ENCODE results near the gene PPP2CA. TPM values are rescaled to one million over a fixed set of nuclear protein-coding genes. Genes with fewer than 3 reads are reported as not detected.
"Not testable (repeated sequence)": the region's sequence is repeated elsewhere in the genome, so short reads cannot be mapped to it uniquely, and the experiment has no call there.

PPP2CA gene
- total RNA-seq, 6 experiments from 2014 or later, result 50.8 to 80.5 (median 65.0) TPM

DNA sequence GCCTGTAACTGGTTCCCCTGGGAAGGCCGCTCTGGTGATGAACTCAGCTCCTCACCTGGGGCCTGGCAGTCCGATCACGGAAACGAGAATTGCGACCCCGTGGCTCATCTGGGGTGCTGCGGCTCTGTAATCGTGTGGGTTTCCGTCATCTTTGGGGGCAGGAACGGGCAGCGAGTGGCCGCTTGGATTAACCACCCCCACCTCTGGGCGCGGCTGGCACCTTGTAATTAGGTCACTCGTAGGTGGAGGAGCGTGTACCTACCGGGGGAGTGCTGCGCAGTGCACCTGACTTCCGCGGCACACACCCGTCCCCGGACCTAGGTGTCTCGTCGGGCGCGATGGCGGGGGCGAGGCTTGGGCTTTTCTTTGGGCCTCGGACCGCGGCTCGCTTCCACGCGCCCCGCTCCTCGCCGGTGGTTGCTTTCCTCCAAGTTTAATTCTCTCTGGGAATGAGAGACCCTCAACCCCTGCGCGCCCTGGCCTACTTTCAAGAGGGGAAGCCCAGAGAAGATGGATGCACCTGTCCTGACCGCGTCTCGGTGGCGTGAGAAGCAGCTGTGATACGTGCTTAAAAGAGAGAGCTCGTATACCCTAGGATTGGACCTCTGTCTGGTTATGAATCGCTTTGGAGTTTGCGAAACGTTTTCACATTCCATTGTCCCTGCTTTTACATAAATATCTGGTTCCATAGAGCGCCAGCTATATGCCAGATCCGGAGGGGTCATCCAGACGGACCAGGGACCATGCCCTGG lies 744 bp upstream of the PPP2CA start:
- ATAC-seq, result peak; percentile 66 to 80 (median 72)
- H3K4me3 ChIP-seq, result peak overlapping the region; percentile 88 to 98 (median 98)
- H3K27me3 ChIP-seq, result no peaks in the 10 kb centered on the region
- intact Hi-C loops (cut with DNase I), result no loop called here
- peak overlapping the region; percentile 99 to 100 (median 99) for H3K27ac ChIP-seq
- TF ChIP-seq POLR2A (IDR thresholded peaks at IDR 0.05), result peak; percentile 85
- TF ChIP-seq, protein P1, sequence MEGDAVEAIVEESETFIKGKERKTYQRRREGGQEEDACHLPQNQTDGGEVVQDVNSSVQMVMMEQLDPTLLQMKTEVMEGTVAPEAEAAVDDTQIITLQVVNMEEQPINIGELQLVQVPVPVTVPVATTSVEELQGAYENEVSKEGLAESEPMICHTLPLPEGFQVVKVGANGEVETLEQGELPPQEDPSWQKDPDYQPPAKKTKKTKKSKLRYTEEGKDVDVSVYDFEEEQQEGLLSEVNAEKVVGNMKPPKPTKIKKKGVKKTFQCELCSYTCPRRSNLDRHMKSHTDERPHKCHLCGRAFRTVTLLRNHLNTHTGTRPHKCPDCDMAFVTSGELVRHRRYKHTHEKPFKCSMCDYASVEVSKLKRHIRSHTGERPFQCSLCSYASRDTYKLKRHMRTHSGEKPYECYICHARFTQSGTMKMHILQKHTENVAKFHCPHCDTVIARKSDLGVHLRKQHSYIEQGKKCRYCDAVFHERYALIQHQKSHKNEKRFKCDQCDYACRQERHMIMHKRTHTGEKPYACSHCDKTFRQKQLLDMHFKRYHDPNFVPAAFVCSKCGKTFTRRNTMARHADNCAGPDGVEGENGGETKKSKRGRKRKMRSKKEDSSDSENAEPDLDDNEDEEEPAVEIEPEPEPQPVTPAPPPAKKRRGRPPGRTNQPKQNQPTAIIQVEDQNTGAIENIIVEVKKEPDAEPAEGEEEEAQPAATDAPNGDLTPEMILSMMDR (IDR thresholded peaks at IDR 0.05), result no peak
- DNase-seq, result no peak
- 6% methylated on average over 18 of the region's 51 CpGs for WGBS (ENCODE audit: insufficient coverage, low coverage, low lambda C conversion rate, missing lambda C conversion rate)
- no peaks in the 10 kb centered on the region for H3K36me3 ChIP-seq
- no peaks in the 10 kb centered on the region for H3K9me3 ChIP-seq
- peaks cover 0 to 31% (median 12%) of the 10 kb centered on the region in 4 donors for H3K4me1 ChIP-seq

DNA sequence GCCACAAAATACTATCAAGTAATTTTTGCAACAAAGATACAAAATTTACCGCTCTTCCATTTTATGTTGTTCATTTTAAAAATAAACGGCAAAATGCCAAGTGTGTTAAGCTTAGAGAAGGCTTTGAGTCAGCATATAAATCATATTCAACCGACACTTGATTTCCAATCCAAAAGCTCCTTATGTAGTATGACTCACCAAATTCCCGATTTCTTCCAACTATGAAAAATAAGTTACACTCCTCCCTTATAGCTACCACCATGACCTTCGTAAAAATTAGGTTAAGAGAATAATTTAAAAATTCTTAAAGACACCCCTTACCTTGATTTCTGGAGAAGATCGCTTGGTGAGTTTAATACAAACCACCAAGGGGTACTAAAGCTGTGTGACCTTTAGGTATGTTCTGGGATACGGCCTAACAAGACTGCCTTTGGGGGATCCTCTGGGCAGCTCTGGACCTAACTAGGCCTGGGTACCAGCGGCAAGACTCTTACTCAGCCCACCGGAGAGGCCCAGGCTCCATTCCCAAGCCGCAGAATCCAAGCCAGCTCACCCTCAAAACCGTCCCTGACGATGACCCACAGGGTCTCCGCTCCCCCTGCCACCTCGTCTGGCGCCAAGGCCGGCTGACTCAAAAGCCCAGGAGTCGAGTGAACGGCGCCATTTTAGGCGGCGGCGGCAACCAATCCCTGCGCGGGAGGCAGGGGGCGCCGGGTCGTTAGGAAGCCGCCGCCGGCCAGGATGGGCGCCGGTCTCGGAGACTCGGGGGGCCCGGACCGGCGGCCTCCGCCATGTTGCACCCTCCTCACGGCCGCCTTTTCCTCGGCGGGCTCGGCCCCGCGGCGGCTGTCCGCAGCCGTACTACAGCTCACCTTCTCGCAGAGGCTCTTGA lies 739 bp downstream of the PPP2CA start:
- Histone ChIP-seq H3K36me3 (no peaks in the 10 kb centered on the region), H3K4me3 (peak overlapping the region; percentile 88 to 98 (median 98)), H3K4me1 (peaks cover 0 to 44% (median 12%) of the 10 kb centered on the region in 4 donors), H3K27me3 (no peaks in the 10 kb centered on the region), H3K9me3 (no peaks in the 10 kb centered on the region), H3K27ac (peak overlapping the region; percentile 99 to 100 (median 99))
- ATAC-seq (peak; percentile 26 to 47 (median 38)), DNase-seq (peak; percentile 66 to 79 (median 68))
- intact Hi-C loops (cut with DNase I), result no loop called here
- no peak for TF ChIP-seq POLR2A (IDR thresholded peaks at IDR 0.05)
- TF ChIP-seq, protein P1 (IDR thresholded peaks at IDR 0.05), result peak in 3 of 4 donors; percentile 21 to 29 (median 26)
- WGBS (ENCODE audit: insufficient coverage, low coverage, low lambda C conversion rate, missing lambda C conversion rate), result under 1% methylated on average over 7 of the region's 49 CpGs

DNA sequence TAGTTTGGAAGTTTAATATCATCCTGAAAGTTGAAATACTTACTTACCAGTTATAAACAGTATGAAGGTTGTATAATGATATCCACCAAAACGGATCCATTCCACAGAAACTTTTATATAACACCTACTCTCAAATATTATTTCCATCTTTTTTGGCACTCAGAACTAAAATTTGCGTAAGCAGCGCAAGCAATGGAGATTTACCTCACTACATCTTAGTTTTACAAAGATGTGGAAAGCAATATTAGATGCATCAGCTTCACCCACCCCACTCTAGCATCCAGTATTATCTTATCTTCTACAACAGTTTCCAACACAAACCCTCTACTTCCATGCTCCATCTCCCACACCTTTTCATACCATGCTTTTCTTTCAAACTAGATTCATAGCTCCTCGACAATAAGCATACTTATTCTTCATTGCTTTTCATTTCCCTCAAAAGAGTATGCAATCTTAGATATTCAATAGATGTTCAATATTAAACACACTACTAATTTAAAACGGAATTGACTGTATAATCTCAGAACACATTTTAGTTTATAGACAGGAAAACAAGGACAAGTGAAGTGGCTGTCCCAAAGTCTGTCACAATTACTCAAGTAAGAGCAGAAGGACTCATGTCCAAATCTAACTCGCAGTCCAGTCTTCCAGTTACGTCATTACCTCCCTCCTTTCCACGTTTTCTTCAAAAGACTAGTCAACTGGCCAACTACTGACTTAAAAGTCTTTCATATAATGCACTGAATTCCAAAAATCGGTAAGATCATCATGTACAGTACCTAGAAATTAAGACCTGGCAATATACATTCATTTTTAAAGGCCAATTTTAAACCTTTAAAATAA lies 2.2 kb downstream of the PPP2CA start:
- Histone ChIP-seq H3K4me1 (peaks cover 0 to 59% (median 18%) of the 10 kb centered on the region in 4 donors), H3K27me3 (no peaks in the 10 kb centered on the region), H3K4me3 (peak overlapping the region; percentile 88 to 98 (median 98)), H3K36me3 (no peaks in the 10 kb centered on the region), H3K27ac (no peak overlapping the region), H3K9me3 (no peaks in the 10 kb centered on the region)
- DNase-seq (no peak), ATAC-seq (no peak)
- 39% methylated on average over 9 of the region's 9 CpGs for WGBS (ENCODE audit: insufficient coverage, low coverage, low lambda C conversion rate, missing lambda C conversion rate)
- TF ChIP-seq POLR2A (IDR thresholded peaks at IDR 0.05), result no peak
- TF ChIP-seq, protein P1 (IDR thresholded peaks at IDR 0.05), result no peak
- intact Hi-C loops (cut with DNase I), result no loop called here

DNA sequence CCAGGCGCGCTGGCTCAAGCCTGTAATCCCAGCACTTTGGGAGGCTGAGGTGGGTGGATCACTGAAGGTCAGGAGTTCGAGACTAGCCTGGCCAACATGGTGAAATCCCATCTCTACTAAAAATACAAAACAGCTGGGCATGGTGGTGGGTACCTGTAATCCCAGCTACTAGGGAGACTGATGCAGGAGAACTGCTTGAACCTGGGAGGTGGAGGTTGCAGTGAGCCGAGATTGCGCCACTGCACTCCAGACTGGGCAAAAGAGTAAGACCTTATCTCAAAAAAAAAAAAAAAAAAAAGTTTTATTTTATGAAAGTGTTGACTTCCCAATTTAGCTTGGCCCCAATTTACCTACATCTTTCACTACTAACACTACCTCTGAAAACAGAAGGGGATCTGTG lies 4.2 kb downstream of the PPP2CA start:
- peaks cover 0 to 59% (median 18%) of the 10 kb centered on the region in 4 donors for H3K4me1 ChIP-seq
- 85% methylated on average over 5 of the region's 5 CpGs for whole genome bisulfite sequencing (ENCODE audit: insufficient coverage, low coverage, low lambda C conversion rate, missing lambda C conversion rate)
- H3K27ac ChIP-seq, result not testable (repeated sequence)

More for the DNA sequence above, 4.2 kb downstream of the PPP2CA start:
- DNase-seq; H3K4me3 ChIP-seq; H3K36me3 ChIP-seq; H3K27me3 ChIP-seq; H3K9me3 ChIP-seq; intact Hi-C loops (cut with DNase I); ATAC-seq: not testable (repeated sequence)
